ENCODE data around the gene DDIT3. TPM values are rescaled to one million over a fixed set of nuclear protein-coding genes. Genes with fewer than 3 reads are reported as not detected.

Gene DDIT3
- total RNA-seq, 1 experiment from 2014 or later = 11.3 TPM

DNA sequence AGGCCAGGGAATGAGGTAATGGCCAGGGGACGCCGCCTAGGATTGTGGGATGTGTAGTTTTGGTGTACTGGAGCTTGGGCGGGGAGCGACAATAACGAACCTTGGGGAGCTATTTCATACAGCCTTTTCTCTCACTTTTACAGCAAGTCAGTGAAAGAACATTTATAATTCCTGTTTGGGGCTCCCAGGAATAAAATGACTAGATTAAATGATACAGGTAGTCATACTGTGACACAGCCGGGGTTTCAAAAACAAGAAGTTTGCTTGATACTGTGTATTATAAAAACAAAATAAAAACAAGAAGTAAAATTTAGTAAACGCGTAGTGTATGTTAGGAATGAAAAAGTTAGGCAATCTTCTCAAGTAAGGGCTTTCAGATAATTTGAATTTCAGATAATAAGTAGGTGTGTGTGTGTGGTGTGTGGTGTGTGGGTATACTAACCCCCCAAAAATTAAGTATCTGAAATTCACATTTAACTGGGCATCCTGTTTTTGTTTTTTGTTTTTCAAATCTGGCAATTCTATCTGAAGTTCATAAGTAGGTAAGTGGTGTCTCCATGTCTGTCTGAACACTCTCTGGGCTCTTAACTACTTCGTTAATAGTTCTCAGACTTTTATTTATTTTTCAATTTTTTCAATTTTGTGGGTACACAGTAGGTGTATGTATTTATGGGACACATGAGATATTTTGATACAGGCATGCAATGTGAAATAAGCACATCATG, 27.1 kb upstream of the DDIT3 start:
- DNase-seq (ENCODE audit: low read depth) = no peak

DNA sequence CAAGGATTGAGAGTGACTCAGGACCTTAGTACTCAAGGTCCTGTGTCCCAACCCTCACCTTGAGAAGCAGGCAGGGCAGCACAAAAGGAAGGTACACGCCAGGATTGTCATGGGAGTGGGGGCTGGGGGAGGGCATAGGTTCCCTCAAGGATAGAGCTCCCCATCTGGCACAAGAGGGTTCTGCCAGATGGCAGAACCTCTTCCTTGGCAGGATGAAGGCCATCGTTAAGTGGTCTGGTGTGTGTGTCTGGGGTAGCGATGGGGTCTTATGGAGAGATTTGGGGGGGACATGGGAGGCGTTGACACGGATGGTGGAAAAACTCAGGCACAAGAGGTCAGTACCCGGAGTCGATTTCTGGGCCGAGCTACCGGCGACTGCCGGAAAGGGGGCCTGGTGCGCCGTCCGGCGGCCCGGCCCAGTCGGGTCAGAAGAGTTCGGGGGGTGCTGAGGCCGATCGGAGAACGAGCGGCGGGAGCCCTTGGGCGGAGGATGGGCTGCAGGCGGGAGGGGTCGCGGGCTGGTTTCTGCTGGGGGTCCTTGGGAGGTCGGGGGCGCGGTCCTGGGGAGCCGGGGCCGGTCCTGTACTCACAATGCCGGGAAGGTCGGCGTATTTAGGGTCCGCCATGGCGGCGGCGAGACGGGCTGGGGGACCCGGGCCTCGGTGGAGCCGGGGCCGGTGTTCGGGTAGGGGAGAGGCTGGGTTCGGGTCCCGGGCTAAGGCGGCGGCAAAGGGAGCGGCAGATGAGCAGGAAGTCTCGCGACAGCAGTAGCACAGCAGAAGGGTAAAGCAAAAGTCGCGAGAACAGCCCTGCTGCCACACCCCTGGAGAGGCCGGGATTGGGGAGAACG, 26.3 kb upstream of the DDIT3 start, which contains the start of gene DCTN2:
Gene DCTN2, minus strand, starts transcription at position 755 of the 850 bp plus-strand sequence. Its CDS starts 129 bp downstream, at position 626.
- DNase-seq (ENCODE audit: low read depth) = peak; percentile 99

DNA sequence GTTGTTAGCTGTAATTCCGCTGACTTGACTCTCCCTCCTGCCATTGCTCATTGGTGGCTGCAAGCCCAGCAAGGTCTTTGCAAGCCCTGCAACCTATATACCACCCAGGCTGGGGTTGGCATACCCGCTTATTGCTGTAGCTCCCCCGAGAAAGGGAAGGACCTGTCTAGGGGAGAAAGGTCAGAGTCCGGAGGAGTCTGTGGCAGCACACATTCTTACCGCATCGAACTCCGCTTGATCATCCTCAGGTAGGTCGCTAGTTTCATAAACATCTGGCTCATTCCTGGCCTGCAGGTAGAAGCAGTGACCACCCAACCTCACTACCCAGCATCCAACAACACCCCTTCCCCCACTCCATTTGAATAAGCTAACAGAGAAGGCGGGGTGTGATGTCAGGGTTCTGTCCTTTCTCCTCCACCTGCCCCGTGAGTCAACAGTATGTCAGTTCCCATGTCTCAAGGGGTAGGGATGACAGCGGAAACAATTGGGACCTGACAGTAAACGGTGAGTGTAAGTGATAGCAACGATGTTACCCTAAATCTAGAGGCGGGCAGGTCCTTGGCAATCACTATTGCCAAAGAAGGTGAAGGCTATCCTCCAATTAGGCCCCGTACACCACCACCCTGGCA, 25.6 kb upstream of the DDIT3 start:
- peak; percentile 31 for DNase-seq (ENCODE audit: low read depth)

DNA sequence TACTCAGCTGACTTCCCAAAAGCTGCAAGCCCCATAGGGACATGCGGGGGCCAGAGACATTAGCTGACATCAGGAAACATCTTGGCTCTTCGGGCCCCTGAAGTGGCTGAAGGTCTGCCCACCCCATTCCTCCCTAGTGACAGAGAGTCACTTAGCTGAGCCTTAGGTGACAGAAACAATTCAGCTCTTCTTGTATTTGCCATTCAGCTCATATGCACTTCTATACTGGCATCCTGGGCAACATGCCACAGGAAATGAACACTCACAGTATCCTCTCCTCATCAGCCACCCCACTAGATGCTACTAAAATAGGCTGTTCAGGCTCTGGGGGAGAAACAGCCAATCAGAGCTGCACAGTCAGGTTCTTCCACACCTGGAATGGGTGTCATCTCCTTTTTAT, 23.3 kb upstream of the DDIT3 start:
- no peak for DNase-seq (ENCODE audit: low read depth)

DNA sequence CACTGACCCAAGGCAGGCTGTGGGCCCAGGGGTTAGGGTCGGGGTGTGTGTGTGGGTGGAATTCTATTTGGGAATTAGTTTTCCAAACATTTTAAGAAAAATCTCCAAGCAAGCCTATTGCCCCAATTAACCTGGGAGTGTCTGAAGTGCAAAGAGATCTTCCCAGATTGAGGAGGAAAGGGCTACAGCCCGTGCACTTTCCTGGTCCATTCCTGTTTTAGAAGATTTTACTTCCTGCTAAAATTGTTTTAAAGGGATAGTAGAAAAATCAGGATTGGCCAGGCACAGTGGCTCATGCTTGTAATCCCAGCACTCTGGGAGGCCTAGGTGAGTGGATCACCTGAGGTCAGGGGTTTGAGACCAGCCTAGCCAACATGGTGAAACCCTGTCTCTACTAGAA, 21.4 kb upstream of the DDIT3 start:
- no peak for DNase-seq (ENCODE audit: low read depth)

DNA sequence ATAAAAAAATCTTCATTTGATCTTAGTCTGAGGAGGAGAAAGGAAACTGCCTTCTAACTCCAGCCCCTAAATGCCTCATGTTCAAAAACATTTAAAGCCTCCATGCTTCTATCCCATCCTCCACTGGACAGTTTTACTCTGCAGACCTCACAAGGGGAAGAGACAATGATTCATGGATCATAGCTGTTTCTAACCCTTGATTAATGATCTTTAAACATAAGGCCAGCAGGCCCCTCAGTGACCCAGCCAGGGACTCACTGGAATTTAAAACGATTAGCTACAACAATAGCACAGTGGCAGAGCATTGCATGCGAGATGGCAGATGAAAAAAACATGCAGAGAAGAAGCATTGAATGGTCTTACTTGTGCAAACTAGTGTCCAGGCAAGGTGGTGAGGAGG, 20.7 kb upstream of the DDIT3 start:
- no peak for DNase-seq (ENCODE audit: low read depth)

DNA sequence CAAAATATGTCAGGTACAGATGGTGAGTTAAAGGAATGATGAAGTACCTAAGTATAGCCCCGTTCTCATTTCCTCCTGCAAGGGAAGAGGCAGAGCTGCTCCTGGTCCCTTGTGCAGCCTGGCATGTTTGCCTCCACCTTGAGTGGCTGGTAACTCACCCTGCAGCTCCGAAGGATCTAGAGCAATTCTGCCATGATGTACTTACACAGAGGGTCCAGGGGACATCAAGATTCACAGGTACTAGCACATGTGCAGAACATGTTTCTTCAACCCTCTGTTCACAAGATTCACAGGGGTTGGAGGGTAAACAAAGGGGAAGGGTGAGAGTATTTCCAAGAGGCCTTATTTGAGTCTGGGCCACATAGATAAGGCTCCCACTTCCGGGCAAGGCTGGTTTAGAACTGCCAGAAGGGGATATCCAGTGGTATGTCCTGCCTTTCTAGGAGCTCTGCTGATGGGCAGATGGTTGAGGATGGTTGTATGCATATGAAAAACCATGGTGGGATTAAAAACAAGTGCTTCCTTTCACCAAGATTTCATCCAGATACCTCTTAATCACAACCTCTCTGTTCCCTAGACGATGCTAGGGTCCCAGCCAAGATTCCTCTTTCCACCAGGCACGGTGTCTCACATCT, 18.9 kb upstream of the DDIT3 start:
- DNase-seq (ENCODE audit: low read depth) = no peak

DNA sequence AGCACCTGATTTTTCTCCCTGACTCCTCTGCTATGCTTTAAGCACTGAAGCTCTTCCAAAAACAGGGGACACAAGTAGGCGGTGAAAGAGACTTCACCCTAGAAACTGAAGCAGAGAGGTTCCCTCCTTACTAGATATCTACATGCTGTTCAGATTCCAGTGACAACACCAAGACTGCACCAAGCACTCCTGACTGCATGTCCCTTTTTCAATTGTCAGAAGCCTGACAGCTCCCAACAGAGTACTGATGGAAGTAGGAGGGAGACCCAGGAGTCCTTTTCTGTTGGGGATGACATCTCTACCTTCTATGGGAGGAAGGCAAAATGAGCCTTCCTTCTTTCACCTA, 16.3 kb upstream of the DDIT3 start:
- no peak for DNase-seq (ENCODE audit: low read depth)

DNA sequence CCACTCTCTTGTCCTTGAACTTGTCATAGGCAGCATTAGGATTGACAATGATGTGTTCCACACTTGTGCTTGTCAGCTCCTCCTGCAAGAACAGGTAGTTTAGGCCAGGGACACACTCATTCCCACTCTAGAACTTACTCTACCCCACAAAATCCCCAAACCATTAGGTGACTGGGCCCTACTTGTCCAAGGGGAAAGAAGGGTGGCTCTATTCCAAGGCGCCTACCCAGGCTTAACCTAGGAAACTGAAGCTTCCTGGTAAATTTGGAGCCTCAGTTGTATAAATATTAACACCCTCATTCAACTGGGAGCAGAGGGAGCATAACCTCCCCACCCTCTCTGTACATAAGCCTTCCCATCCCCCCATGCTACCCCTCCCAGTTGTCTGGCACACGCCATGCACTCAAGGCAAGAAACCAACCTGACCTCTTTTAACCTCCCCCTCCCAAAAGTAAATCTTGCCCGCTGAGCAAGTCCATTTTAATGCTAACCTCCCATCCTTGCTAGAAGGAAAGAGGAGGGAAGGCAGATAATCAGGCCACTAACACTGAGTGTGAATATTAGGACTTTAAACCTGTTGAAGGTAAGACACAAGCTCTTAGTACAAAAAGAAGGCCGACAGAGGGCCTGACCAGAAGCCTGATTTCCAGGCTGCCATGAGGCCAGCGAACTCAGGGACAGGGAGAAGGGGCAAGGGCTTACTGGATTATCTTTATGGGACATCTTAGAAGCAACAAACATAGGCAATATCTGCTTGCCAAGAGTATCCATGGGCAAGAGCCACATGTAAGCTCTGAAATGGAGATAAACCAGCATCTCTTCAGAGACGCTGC, 15.7 kb upstream of the DDIT3 start:
- no peak for DNase-seq (ENCODE audit: low read depth)

DNA sequence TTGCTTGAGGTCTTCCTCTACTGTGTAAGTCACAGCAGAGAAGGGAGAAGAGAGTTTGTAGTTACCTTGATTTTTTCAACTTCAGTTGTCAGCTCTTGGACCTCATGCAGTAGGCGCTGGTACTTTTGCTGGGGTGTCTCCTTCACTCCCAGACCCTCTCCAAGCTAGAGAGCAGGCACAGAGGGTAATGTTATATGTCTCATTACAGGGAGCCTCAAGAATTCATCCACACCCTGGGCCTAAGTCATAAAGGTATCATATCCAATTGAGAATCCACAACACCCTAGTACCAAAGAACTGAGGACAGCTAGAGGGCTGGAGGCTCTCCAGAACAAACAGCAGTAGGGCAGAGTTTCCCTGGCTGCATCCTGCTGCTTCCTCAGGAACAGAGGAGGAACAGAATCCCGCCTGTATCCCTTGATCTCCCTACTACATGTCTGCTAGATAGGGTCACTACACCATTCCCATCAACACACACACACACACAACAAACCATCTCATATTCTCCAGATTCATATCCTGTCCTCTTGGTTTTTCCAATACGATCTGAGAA, 14.8 kb upstream of the DDIT3 start:
- no peak for DNase-seq (ENCODE audit: low read depth)

DNA sequence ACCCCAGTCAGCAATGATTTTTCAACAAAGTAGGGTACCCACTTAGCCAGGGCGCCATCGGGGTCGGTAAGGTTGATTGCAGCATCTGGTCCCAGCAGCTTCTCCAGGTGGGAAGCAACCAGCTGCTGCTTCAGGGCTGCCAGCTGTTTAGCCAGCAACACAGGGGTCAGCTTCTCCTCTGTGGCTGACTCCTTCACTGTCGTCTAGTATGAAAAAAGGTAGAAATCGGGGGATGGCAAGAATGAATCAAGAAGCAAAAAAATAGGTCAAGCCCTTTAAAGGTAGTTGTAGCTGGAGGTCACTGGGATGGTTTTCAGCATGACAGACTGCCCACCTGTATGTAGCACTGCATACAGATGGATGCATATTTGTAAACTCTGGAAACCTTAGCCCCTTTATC, 13.9 kb upstream of the DDIT3 start:
- no peak for DNase-seq (ENCODE audit: low read depth)

DNA sequence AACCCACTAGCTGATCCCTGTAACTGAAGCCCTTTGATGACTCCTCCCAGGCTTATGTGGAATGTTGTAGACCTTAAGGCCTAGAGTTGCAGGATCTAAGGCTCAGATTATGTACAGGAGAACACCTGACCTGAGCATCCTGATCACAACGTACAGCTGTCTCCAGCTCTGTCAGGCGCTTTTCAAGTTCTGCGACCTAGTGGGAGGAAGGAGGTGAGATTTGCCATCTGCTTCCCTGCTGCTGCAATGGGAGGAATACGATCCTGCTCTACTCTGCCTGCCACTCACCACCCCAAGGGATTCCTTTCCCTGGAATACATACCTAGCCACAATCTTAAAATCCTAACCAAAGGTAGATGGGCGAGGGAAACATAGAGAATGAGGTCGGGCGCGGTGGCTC, 12.8 kb upstream of the DDIT3 start:
- no peak for DNase-seq (ENCODE audit: low read depth)

DNA sequence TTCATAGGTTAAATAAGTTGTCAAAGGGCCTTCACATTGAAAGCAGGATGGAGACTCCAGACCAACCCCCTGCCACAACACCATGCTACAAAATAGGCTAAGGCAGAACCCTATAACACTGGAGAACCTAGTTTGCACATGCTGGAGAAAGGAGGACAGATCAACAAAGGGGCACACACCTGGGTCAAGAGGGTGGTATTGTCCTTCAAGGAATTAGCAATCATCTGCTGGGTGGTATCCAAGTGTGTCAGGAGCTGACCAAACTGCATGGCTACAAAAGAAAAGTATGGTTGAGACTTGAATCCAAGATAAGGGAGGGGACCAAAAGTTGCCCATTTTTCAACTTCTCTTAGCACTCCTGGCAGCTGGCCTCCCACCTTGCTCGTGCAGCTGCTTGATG, 11.5 kb upstream of the DDIT3 start:
- no peak for DNase-seq (ENCODE audit: low read depth)

DNA sequence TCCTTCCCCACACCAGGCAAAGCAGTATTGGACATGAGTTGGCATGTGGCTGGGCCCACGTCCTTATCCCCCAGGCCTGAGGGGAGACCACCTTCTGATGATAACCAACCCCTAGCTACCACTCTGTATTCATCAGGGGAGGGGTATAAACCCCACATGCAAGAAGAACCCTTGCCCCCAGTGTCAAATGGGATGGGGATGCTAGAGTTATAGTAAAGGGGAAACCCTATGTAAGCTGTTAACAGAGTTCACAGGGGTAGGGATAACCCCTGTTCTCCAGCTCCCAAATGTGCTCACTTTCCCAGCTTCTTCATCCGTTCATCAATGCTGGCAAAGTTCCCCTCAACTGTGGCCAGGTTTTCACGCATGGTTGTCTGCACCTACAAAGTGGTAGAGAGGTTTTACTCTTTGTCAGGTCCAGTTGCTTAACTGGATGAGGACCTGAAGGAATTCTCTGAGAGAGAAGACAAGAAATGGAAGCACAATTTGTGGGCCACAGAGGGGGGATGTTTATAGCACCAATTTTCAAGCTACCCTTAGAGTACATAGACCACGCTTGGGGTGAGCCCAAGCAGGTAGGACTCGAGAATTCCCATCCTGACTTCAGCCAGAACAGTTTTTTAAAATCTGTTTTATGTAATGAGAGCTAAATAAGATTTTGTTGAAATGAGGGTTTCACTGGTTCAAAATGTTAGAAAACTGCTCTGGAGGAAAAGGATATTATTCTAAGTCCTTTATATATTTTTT, 10.3 kb upstream of the DDIT3 start:
- no peak for DNase-seq (ENCODE audit: low read depth)

DNA sequence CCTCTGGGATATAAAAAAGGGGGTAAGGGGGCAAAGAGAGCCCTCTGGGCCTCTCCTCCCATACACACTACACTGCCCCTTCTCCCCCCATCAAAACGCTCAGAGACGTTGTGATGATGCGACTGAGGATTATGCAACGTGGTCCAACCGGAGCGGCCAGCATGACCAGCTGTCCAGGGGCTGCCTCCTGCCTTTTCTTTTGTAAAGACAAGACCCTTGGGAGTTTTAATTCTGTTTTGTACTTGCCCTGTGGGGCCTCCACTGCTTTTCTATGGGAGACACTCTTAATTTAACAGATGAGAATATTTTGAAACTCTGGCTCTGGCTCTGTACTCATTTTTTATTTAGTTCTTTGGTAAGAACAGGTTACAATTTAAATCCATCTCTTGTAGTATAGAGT, 9.5 kb upstream of the DDIT3 start:
- DNase-seq (ENCODE audit: low read depth) = no peak

DNA sequence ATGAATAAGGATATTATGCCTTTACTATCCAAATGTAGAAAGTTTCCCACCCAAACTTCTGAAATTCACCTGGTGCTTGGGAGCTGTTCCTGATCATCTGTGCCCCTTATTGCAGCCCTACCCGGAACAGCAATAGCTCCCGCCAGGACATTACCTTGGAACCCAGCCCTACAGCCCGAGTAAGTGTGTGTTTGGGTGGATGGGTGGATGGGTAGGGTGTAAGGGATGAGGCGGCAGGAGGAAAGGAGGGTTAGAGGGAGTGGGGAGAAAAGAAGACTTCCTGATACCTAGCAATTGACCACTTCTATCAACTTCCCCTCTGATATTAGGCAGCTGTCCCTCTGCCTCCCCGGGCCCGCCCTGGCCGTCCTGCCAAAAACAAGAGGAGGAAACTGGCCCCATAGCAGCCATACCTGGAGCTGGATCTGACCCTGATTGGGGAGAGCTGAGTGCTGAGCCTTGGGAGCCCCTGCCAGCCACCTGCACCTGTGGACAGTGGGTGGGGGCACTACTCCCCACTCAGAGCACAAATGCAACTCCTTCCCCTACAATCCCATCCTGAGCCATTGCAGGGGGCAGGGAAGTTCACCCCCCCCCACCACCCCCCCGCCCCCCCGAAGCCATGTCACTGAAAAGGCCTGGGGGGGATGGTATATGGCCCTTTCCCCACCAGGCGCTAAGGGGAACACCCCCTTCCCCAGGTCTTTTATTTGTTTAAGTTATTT, 8.7 kb upstream of the DDIT3 start:
- no peak for DNase-seq (ENCODE audit: low read depth)

DNA sequence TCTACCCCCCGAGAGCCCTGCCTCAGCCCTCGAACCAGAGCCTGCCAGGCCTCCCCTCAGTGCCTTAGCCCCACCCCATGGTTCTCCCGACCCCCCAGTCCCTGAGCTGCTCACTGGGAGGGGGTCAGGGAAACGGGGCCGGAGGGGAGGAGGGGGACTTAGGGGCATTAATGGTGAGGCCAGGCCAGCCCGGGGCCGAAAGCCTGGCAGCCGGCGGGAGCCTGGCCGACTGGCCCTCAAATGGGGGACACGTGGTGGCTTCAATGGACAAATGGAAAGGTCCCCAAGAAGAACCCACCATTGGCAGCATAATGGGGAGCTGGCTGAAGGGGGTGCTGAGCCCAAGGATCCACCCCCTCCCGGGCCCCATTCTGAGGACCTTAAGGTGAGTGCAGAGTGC, 7.9 kb upstream of the DDIT3 start:
- DNase-seq (ENCODE audit: low read depth) = no peak

DNA sequence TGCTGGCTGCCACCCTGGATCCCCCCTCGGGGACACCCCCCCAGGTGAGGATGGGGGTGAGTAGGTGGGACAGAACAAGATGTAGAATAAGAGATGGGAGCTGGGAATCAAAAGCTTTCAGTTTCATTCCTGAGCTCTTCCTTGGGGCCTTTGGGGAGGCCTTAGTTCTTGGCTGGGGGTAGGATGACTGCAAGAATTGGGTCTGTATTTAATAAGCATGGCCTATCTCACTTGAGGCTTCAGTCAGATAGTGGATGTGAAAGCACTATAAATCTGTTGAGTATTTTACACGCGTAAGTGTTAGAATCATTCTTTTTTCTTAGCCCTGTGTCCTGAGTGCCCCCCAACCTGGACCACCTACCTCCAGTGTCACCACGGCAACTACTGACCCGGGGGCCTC, 6.9 kb upstream of the DDIT3 start:
- no peak for DNase-seq (ENCODE audit: low read depth)

DNA sequence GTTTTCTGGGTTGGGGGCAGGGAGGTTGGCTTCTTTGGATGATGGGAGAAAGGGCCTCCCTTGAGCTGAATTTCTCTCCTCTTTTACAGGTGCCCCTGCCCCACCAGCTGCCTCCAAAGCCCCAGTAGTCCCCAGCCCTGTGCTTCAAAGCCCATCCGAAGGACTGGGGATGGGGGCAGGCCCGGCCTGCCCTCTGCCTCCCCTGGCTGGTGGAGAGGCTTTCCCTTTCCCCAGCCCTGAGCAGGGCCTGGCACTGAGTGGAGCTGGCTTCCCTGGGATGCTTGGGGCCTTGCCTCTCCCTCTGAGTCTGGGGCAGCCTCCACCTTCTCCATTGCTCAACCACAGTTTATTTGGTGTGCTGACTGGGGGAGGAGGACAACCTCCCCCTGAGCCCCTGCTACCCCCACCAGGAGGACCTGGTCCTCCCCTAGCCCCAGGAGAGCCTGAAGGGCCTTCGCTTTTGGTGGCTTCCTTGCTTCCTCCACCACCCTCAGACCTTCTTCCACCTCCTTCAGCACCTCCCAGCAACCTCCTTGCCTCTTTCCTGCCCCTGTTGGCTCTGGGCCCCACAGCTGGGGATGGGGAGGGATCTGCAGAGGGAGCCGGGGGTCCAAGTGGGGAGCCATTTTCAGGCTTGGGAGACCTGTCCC, 6.3 kb upstream of the DDIT3 start:
- no peak for DNase-seq (ENCODE audit: low read depth)
